OCI-LY1 (cell line): Measurements from ENCODE around the gene MARK3.

Experiments
- EZH2 ChIP-seq: fragments of 200-600 bp; sonication (generic), shearing (Covaris generic); IDR thresholded peaks from 2 replicates; pipeline ENCODE4 v1.8.0; 2017; ENCODE audit warnings: borderline replicate concordance, mixed run types, mild to moderate bottlenecking, antibody characterized with exemption, low read length, moderate library complexity, mixed read lengths
- TF ChIP-seq, protein P1 (sequence below): fragments of 200-600 bp; sonication (generic), shearing (Covaris generic); IDR thresholded peaks from 2 replicates; pipeline ENCODE4 v1.5.1; 2017; ENCODE audit warnings: mild to moderate bottlenecking, antibody characterized with exemption, low read length, moderate library complexity, mixed read lengths

GRCh38 chr14:103421556-103421955, 36.3 kb downstream of the MARK3 start:
- TF ChIP-seq, protein P1, sequence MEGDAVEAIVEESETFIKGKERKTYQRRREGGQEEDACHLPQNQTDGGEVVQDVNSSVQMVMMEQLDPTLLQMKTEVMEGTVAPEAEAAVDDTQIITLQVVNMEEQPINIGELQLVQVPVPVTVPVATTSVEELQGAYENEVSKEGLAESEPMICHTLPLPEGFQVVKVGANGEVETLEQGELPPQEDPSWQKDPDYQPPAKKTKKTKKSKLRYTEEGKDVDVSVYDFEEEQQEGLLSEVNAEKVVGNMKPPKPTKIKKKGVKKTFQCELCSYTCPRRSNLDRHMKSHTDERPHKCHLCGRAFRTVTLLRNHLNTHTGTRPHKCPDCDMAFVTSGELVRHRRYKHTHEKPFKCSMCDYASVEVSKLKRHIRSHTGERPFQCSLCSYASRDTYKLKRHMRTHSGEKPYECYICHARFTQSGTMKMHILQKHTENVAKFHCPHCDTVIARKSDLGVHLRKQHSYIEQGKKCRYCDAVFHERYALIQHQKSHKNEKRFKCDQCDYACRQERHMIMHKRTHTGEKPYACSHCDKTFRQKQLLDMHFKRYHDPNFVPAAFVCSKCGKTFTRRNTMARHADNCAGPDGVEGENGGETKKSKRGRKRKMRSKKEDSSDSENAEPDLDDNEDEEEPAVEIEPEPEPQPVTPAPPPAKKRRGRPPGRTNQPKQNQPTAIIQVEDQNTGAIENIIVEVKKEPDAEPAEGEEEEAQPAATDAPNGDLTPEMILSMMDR = no peak
- no peak for TF ChIP-seq EZH2
